ENCODE measurements around the gene ABCB4. TPM values are rescaled to one million over a fixed set of nuclear protein-coding genes. Genes with fewer than 3 reads are reported as not detected.

The ABCB4 gene
- total RNA-seq, 1 experiment from 2014 or later = 0.20 TPM

- Histone ChIP-seq H3K79me1 (ENCODE audit: insufficient read depth, low read depth, low read length, poor library complexity, severe bottlenecking) (no peaks in the 10 kb centered on the region), H3K18ac (ENCODE audit: insufficient read length, low read depth, low read length) (no peak overlapping the region), H4K91ac (ENCODE audit: insufficient read length, low read depth, low read length) (no peak overlapping the region), H2AK5ac (ENCODE audit: insufficient read length, low read length) (no peak overlapping the region), H3K23me2 (ENCODE audit: insufficient read length, low read depth, low read length, poor library complexity, severe bottlenecking) (no peaks in the 10 kb centered on the region), H2BK20ac (ENCODE audit: low read depth, low read length, poor library complexity, severe bottlenecking) (no peak overlapping the region), H2AFZ (ENCODE audit: low read length) (no peak overlapping the region), H3T11ph (ENCODE audit: low read length) (no peak overlapping the region), H3K9ac (ENCODE audit: extremely low read depth, insufficient read length, low read length) (no peak overlapping the region), H3K23ac (ENCODE audit: insufficient read length, low read depth, low read length) (no peak overlapping the region), H2BK5ac (ENCODE audit: insufficient read length, low read length) (no peak overlapping the region), H3K27ac (ENCODE audit: insufficient read length, low read depth, low read length) (no peak overlapping the region), H4K8ac (replicated peaks; ENCODE audit: insufficient read length, low read depth, low read length) (no peak overlapping the region), H2BK12ac (ENCODE audit: insufficient read length, low read depth, low read length) (no peak overlapping the region), H3K9me3 (ENCODE audit: control insufficient read depth, low read depth, low read length) (no peaks in the 10 kb centered on the region), H3K79me2 (ENCODE audit: insufficient read depth, low read length) (no peaks in the 10 kb centered on the region), H3K14ac (ENCODE audit: insufficient read depth, low read length) (no peak overlapping the region), H3K4me1 (ENCODE audit: insufficient read depth, low read length) (peaks cover 2% of the 10 kb centered on the region; the same call in 1 of the 2 replicates), H3K27me3 (ENCODE audit: insufficient read depth, low read length) (no peaks in the 10 kb centered on the region), H4K5ac (ENCODE audit: insufficient read length, low read depth, low read length) (no peak overlapping the region), H3K56ac (ENCODE audit: insufficient read length, low read depth, low read length) (no peak overlapping the region), H4K20me1 (ENCODE audit: control insufficient read depth, insufficient read depth, insufficient read length) (no peaks in the 10 kb centered on the region), H2BK15ac (ENCODE audit: low read depth, low read length) (no peak overlapping the region), H3K4ac (ENCODE audit: low read depth, low read length) (no peak overlapping the region), H2BK120ac (ENCODE audit: low read depth, low read length, poor library complexity, severe bottlenecking) (no peak overlapping the region), H3K4me2 (ENCODE audit: insufficient read depth, insufficient read length, low read length) (no peak overlapping the region)
- no peak overlapping the region for H3K27ac Mint-ChIP-seq
- no peak for DNase-seq
- no peak overlapping the region for H3K4me3 Mint-ChIP-seq
- no peaks in the 10 kb centered on the region for H3K27me3 Mint-ChIP-seq (ENCODE audit: low read depth)
- H3K9me3 Mint-ChIP-seq = no peaks in the 10 kb centered on the region; a peak in 1 of 5 replicates
- H3K36me3 Mint-ChIP-seq (ENCODE audit: insufficient read depth in 1 of 3, low read depth in 3 of 3) = no peaks in the 10 kb centered on the region
- TF ChIP-seq CTCF (conservative IDR thresholded peaks at IDR 0.05) = no peak
- WGBS (ENCODE audit: extremely low coverage, insufficient read length, low lambda C conversion rate) = no CpG with 5 or more reads among the region's 4 CpGs
- H3K4me1 Mint-ChIP-seq = peaks cover 11 to 21% of the 10 kb centered on the region in 2 experiments
These were observed 37.4 kb upstream of the ABCB4 start for GRCh38 chr7:87512906-87513305.
